HL-60 (cell line): ENCODE measurements around the gene ATXN7L1.

ENCODE experiments used
- CTCF ChIP-seq: IDR thresholded peaks from one replicate; pipeline ENCODE4 v1.5.1; 2011; ENCODE audit warnings: low read length, control low read depth, inconsistent platforms; ENCODE audit not compliant: insufficient read depth
- POLR2AphosphoS5 ChIP-seq: IDR thresholded peaks from 2 replicates; pipeline ENCODE4 v1.6.1; 2012; ENCODE audit warnings: low read depth

GRCh38 chr7:105637755-105638154, 238.6 kb downstream of the ATXN7L1 start:
- no peak for TF ChIP-seq CTCF
- no peak for TF ChIP-seq POLR2AphosphoS5
